ENCODE results near the gene ZNF74.

GRCh38 chr22:20430720-20431510, 37.0 kb downstream of the ZNF74 start:
- TF ChIP-seq TAF1 (IDR thresholded peaks at IDR 0.05; ENCODE audit: borderline replicate concordance, insufficient read depth, low read length) (no peak), REST (IDR thresholded peaks at IDR 0.05; ENCODE audit: insufficient read depth in 1 of 2, low read depth in 2 of 2, low read length in 2 of 2) (no peak), POLR2AphosphoS5 (IDR thresholded peaks at IDR 0.05; ENCODE audit: low read depth, low read length) (no peak)

Data from PFSK-1 (cell line).